Stimulated activated CD4-positive, alpha-beta T cell treated with anti-CD3 and anti-CD28 coated beads, TNF-alpha, amount 100 ng/mL, for 24 hours (primary cell): ENCODE data around the gene RTL1.

Source experiments
- DNase-seq, 3 experiments: peaks; one replicate each; pipeline ENCODE4 v3.0.0-alpha.2; 2020; ENCODE audit warnings: low read depth in 3 of 3

Gene RTL1

DNA sequence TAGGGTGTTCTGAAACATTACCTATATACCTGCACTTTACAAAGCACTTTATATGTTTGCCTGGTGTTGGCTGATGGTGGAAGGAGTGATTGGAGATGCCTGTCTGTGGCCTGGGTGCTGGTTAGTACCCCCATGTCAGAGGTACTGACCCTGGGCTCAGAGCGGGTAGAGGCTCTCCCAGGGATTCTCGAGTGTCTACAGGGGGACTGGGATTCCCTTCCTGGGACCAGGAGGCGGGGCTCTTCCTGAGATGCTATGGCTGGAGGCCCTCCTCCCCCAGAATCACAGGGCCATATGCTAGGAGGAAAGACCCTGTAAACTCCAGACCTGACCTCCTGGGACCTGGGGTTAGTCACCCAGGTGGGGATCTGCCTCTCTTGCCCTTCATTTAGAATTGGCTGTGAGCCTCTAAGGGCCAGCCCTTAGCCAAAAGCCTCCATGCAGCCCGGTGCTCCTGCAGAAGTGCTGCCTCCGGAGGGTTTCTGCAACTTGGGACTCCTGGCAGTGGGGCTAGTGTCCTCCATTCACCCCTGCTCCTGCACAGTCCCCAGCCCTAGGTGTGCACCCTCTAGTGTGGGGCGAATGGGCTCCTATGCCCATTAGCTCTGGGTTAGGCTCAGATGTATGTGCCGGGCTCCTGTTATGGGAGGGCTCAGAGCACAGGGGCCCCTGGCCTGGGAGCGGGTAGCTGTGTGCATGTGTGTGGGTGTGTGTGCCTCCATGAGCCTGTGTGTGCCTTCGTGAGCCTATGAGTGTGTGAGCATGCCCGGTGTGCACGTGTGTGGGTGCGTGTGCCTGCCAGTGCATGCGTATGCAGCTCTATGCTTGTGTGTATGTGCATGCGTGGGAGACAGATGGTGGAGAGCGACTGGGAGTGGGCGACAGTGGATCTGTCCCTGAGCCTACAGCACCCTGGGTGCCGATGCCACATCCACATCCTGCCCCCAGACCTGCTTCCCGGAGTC lies 36.6 kb downstream of the RTL1 start:
- DNase-seq, result no peak

DNA sequence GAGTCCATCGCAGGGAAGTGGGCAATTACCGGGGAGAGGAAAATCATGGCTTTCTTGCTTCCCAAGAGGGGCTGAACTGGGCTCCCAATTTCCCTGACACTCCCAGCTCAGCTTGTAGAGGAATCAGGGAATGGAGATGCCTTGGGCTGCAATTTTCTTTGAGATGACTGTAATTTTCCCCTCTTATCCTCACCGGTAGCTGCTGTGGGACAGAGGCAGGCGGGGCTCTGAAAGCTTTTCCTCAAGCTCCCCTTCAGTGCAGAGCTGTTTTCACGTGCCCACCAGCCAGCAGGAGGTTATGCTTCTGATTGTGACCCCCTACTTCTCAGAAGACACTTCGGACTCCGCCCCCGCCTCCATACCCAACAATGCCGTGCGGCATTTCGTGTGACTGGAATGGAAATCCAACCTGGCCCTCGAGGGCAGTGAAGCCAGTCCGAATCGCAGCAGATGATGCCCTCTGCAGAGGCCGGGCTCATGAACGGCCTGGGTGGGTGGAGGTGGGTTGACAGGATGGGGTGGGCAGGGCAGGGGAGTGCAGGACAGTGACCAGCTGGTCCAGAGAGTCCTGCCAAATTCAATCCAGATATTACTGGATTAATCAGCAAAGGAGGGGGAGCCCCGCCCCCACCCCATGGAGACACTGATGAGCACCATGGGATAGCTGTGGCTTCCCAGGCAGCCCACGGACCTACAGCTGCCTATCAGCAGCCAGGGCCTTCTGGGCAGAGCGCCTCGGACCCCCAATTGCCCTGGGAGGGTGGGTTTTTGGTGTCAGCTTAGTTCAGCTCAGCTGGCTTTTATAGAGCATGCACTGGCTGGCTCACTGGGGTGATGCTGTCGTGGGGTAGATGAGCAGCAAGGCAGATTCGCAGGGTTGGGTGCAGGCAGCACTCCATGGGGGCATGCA lies 37.6 kb downstream of the RTL1 start:
- no peak for DNase-seq

DNA sequence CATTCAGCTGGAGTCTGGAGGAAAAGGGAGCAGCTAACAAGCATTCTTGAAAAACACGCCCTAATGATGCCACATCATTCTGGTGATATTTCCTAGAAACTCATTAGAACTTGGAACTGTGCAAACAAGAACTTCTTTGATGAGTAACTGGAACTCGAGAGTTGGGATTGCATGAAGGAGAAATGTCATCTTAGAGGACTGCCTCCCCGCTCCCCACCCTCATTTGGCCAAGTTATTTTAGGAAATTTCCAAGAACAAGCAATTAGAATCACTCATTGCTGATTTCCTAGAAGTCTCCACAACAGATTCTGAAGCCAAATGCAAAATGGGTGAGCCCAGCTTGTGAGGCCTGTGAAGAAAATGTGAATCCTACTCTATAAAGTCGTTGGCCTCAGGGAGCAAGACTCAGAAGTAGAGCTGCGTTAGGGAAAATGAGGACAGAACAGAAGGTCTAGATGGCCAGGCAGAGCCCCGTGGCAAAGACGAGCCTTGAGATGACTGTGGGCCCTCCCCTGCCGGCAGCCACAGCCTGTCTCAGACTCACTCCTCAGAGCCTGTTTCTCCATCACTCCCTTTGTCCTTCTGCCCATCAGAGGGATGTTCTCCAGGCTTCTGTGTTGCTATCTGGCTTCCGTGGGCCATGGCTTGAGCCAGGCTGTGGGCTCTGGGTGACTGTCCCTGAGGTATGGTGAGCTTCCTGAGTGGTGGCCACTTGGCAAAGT lies 38.4 kb downstream of the RTL1 start:
- no peak for DNase-seq

DNA sequence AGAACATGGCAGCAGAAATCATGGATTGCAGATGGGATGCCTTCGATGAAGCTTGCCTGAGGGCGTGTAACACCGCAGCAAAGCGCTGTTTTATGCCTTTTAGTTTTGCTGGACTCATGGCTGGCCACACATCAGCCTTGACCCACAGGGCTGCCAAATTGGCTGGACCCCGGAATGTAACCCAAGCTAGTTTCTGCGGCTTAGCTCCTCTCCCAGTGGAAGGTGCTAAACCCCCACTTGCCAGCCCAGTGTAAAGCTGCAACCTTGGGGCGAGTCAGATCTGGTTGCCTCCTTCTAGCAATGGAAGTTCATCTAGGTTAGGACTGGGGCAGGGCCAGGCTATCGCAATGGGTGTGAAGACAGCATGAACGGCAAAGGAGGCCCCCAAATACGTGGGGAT lies 39.3 kb downstream of the RTL1 start:
- DNase-seq, result no peak

DNA sequence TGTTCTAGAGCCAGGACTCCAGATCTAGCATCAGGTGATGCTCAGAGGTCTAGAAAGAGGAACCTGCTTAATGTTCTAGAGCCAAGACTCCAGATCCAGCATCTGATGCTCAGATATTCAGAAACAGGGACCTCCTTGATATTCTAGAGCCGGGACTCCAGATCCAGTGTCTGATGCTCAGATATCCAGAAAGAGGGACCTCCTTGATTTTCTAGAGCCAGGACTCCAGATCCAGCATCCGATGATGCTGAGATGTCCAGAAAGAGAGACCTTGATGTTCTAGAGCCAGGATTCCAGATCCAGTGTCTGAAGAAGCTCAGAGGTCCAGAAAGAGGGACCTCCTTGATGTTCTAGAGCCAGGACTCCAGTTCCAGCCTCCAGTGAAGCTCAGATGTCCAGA lies 40.7 kb downstream of the RTL1 start:
- DNase-seq, result no peak

DNA sequence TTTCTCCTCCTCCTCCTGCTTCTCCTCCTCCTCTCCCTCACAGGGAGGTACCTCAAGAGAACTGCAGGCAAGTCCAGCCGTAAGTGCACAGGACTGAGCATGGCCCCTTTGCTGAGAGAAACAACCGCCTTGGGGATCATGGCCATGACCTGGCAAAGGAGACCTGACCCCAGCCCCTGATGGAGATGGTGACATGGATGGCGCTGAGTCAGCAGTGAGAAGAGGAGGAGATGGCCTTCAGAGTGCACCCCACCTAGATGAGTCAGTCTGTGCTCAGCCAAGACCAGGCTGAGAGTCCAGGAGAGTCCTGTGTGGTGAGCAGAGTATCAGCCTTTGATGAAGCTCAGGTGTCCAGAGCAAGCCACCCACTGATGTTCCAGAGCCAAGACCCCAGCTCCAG lies 41.2 kb downstream of the RTL1 start:
- DNase-seq, result no peak

DNA sequence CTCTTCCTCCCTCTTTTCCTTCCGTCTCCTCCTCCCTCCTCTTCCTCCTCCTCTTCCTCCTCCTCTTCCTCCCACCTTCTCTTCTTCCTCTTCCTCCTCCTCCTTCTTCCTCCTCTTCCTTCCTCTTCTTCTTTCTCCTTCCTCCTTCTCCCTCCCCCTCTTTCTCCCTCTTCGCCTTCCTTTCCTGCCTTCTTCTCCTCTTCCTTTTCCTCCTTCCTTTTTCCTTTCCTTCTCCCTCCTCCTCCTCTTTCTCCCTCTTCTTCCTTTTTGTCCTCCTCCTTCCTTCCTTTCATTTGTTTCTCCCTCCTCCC lies 41.6 kb downstream of the RTL1 start:
- DNase-seq, result no peak

DNA sequence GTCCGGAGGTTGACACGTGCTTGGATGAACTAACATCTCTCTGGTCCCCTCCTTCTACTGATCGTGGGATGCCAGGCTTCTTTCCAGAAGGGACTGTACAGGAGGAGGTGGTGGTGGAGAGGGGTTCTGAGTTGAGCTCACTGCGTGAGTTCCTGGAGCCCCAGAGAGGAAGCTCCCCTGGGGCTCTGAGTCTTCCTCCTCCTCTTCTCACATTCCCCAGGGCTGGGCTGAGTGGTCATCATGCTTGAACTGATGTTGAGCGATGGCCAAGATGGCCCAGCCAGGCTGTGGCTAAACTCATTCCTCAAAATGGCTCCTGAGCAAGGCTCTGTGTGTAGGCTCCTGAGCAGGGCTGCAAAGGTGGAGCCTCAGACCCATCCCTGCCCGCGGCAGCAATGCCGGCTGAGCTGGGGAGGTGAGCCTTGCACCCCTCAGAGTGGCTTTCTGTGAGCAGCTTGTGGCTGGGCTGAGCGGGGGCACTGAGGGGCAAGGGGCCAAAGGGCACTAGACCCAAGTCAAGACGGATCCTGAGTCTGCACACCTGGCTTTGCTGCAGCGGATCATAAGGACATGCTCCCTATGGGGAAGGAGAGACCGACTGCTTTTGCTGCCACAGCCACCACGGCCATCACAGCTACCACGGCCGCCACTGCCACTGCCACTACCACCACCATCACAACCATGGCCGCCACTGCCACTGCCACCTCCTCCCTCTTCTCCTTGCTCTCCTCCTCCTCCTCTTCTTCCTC lies 42.2 kb downstream of the RTL1 start:
- DNase-seq, result no peak

DNA sequence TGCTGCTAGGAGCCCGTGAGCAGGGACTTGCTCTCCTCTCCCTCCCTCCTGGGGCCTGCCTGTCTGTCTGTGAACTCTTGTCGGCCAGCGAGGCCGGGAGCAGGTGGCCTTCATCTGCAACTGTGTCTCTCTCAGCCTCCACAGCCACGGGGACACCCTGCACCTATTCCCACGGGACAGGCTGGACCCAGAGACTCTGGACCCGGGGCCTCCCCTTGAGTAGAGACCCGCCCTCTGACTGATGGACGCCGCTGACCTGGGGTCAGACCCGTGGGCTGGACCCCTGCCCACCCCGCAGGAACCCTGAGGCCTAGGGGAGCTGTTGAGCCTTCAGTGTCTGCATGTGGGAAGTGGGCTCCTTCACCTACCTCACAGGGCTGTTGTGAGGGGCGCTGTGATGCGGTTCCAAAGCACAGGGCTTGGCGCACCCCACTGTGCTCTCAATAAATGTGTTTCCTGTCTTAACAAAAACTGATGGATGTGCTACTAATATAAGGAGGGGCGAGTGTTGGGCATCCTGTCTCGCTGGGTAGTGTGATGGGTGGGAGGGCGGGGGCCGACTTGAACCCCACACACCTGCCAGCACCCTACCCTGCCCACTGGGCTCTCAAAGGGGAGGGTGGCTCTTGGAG lies 42.9 kb downstream of the RTL1 start:
- DNase-seq, result no peak

DNA sequence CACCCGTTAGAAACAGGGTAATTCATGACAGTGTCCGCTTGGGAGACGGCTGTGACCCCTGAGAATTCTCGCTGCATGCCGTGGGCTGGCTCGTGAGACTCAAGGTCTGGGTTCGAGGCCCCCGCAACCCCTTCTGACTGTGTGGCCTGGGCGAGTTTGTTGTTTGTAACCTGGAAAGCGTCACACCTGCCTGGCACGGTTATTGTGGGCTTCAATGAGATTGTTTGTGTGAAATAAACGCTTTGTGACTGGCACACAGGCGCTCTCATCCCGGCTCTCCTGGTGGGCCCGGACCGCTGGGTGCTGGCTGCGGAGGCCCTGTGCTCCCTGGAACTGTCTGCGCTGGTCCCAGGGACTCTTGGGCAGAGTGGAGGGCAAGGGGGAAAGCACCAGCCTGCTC lies 43.7 kb downstream of the RTL1 start:
- no peak for DNase-seq

DNA sequence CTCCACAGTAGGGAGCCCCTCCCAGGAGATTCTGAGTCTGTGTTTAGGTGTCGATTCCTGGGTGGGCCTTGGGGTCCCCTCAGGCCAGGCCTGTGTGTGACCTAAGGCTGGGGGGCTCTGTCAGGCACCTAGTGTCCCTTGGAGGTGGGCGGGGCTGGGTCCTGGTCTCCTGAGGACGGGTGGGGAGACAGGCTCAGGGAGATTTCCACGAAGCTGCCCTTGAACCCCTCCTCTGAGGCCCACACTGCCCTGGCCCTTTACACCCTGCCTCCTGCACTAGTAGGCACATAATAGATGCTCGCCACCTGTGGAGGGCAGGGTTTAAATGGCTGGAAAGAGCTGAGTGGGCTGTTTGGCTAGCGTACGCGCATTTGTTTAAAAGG lies 44.7 kb downstream of the RTL1 start:
- no peak for DNase-seq

DNA sequence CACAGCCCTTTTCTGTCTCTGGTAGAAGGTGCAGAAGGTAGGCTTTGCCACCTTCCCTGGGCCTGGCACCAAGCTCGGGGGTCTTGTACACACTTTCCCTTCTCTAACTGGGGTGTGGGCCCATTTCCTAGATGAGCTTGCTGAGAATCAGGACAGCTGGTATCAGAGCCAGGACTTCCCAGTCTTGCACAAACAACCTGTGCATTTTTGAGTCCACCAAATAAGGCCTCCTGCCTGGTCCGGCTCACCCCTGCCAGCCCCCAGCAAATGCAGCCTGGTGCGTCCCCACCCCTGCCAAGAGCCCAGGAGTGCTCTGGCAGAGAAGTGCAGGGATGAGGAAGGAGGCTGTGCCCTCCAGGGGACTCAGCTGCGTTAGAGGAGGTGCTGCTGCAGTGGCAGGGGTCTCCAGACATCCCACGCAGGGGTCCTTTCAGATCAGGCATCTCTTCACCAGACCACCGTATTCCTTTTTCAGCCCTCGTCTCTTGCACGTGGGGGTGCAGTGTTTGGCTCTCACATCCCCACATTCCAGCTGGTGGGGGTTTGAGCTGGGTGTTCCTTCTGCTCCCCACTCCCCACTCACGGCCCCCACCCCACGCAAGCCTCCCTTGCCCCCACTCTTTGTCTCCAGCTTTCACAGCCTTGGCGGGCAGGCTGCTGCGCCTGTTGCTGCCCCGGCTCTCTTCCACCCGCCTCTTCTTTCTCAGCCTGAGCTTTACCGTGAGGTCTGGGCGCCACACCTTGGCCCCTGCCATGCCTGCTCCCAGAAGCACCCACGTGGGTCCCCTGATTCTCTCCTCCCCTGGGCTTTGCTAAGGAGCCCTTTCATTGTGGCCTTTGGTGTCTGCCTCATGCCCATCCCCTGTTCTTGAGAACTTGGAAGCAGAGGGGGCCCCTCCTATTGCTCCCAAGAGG lies 45.3 kb downstream of the RTL1 start:
- no peak for DNase-seq

DNA sequence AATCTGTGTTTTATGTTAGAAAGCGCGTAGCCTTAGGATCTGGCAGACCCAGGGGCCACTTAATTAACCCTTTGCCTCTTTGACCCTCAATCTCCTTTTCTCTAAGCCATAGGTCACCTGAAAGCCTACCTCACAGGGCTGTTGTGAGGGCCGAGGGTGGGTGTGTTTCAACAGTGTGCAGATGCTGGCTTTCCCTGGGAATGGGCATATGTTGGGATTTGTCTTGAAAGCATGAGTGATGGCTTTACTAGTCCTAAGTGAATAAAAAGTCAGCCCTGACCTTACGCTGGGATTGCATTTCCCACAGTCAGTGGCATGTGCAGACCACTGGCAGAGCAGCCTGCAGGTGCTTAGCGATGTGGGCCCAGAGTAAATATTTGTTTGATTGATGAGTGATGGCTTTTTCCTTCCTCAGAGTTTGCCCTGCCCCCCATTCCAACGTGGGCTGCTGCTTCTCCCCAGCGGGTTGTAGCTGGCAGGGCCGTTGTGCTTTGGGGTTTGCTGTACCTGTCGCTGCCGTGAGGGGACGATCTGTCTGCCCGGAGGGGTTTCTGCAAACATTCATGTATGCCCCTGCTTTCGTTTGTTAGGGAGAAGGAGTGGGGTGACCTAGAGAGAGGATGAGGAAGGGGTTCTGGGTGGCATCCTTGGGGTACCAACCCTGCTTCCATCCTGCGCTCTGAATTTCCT lies 46.1 kb downstream of the RTL1 start:
- DNase-seq, result no peak

DNA sequence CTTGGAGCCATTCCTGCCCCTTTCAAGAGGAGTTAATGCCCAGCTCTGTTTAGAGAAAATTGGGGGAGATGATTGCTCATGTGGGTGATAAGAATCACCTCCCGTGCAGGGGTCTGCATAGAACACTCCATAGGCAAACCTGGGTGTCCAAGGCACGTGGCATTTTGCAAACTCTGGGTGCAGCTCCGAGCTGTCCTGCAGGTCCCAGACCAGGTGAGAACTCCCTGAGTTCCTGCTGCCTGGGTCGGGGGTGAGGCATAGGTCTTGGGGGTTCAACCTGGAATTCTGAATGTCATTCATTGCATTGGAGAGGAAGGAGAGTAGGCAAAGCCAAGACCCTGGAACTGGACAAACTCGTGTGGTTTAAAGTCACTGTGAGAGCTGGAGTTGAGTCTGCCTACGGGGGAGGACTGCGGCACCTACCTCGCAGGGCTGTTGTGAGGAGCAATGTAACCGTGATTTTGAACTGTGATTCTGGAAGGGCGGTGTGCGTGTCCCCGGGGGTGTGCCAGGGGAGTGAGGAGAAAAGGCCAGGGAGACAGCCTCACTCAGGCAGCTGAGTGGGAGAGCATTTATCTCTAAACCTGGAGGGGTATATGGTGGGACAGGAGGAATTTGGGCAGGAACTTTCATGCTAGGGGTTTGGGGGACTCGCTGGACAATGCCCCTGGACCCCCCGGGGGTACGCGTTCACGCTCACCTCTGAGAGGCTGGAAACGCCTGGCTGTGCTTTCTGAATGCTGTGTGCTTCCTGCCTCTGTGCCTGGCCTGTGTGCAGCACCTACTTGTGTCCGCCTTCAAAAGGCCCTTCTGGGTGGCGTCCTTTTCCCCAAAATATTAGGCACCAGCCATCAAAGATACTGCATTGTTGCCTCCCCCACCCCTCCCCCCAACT lies 47.2 kb downstream of the RTL1 start:
- no peak for DNase-seq

DNA sequence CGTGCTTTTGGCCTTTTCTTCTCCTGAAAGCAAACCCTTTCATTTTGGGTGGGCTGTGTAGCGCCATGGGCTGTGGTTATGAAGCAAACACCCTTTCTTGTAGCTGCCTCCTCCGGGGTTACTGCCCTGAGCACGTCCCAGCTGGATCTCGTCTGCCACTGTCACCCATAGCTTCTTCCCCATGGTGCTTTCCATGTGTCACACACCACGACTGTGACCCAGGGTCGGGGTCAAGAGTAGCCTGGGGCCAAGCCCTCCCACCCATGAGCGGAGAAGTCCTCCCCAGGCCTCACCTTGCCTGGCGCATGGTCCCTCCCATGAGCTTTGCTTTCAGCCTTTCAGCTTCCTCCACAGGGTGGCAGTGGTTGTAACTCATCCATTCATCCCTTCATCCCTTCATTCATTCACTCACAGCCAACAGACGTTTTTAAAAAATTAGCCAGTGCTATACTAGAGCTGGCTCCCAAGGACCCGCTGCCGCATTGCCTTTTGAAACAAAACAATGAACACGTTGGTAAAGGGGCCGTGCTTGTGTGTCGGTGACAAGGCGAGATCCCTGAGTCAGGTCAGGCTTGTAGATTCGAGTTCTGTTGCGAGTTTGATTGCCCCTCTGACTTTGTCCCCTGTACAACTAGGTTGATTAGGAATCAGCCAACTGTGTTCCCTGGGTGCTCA lies 48.1 kb downstream of the RTL1 start:
- DNase-seq, result no peak

DNA sequence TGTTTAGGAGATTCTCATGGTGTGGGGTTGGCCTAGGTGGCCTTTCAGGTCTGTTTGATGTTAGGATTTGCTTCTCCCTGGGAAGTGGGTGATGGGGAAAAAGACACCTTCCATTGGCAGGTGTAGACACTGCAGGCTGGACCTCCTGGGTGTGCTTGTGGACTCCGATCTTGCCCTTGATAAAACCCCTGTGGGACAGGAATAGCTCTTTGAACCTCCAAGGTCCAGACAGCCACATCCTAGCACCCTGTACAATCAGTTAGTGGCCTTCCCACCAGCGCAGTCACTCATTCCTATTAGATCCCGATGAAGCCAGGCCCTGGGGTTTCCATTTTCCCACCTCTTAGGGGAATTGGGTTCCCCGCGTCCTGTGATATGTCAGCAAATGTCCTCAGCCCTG lies 49.1 kb downstream of the RTL1 start:
- no peak for DNase-seq

DNA sequence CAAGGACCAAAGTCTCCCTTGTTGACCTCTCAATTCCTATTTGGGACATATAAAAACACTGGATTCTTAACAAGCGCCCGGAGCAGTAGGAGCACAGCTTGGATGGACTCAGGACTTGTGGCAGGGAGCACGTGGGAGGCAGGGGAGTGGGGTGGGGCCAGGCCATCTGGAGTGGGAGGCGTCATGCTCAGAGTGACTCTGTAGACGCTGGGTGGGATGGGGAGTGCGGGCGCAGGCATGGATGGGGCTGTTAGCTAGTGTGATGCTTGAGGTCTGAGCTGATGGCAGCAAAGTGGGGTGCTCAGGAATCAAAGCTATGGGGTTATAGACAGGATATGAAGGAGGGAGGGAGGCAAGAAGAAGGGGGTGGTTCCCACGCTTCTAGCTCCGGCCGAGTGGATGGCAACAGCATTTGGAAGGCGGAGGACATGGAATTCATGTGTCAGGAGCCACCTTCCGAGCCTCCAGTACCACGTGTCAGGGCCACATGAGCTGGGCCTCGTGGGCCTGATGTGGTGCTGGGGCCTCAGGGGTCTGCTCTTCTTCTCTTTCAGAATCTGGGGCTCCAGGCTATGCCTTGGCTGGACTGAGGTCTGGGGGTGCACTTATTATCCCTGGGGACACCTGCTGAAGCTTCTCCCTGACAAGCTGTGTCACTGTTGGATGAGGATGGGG lies 51.4 kb downstream of the RTL1 start:
- DNase-seq, result no peak
